Body of pancreas (tissue), 4 donors: ENCODE measurements around the gene KCNG4. TPM values are rescaled to one million over a fixed set of nuclear protein-coding genes. Genes with fewer than 3 reads are reported as not detected.

Source experiments
- ATAC-seq: fragments of 150-250 bp; one replicate; pipeline ENCODE4 v1.9.1; 2016
- DNase-seq, 4 donors: peaks; one replicate each; pipeline ENCODE4 v3.0.0-alpha.2; 2019
- H3K27ac ChIP-seq, 4 donors: fragments of 200-600 bp; sonication (generic); 1 replicate in 3 of 4; 2 replicates in 1 of 4; pipeline versions ENCODE4 v1.5.1 to v1.6.1; 2016 to 2019; ENCODE audit warnings: mild to moderate bottlenecking in 1 of 4, mixed read lengths in 1 of 4, moderate library complexity in 1 of 4
- H3K27me3 ChIP-seq, 2 donors: fragments of 200-600 bp; sonication (generic); one replicate each; pipeline ENCODE4 v1.6.0; 2016; ENCODE audit warnings: mild to moderate bottlenecking in 1 of 2
- H3K36me3 ChIP-seq, 2 donors: fragments of 200-600 bp; sonication (generic); replicated peaks in 1 of 2; 2 replicates each; pipeline ENCODE4 v1.5.1; 2016; ENCODE audit warnings: low read depth in 2 of 2; ENCODE audit not compliant: insufficient read depth in 1 of 2
- H3K4me1 ChIP-seq: fragments of 200-600 bp; sonication (generic); one replicate; pipeline ENCODE4 v1.6.0; 2016
- H3K4me3 ChIP-seq, 2 donors: fragments of 200-600 bp; sonication (generic); 1 replicate in 1 of 2; 2 replicates in 1 of 2; pipeline ENCODE4 v1.5.1; 2016 to 2019
- H3K9me3 ChIP-seq, 3 donors: fragments of 200-600 bp; sonication (generic); 1 replicate in 2 of 3; 2 replicates in 1 of 3; pipeline ENCODE4 v1.5.1; 2016
- CTCF ChIP-seq, 7 experiments: fragments of 450-650 bp in 4 of 7; fragments of 200-600 bp in 3 of 7; sonication (generic) in 3 of 7; IDR thresholded peaks; one replicate each; pipeline ENCODE4 v1.5.1; 2016 to 2019; ENCODE audit warnings: antibody characterized with exemption in 7 of 7
- POLR2A ChIP-seq, 3 donors: fragments of 450-650 bp; IDR thresholded peaks; one replicate each; pipeline ENCODE4 v1.6.1; 2016; ENCODE audit warnings: antibody characterized with exemption in 3 of 3, mild to moderate bottlenecking in 2 of 3
- WGBS, 2 donors: methylation state at CpG; one replicate each; pipeline ENCODE4 v1.1.5; 2017; 5-methylcytosine and 5-hydroxymethylcytosine counted together
- intact Hi-C: fragments of 100-400 bp; cut with DNase I; formaldehyde crosslinking; loops from one replicate; pipeline ENCODE4 v1.15.1; 2023
- total RNA-seq, 2 donors: library from RNA; depleted of rRNA; stranded (reverse); fragments of >200 nt; gene quantifications; one replicate each; pipeline ENCODE4 v1.1.0, GENCODE V29; 2016

KCNG4 gene
- total RNA-seq, 2 donors from 2014 or later: not detected

- peak within 1 kb of the TSS; percentile 26 to 51 for H3K4me3 ChIP-seq
- 2 to 11% methylated on average over 9 to 55 of the region's 55 CpGs for WGBS, 2 donors
- intact Hi-C loops: loop anchor here (10.0 kb wide), 1 partner anchor 102 kb away; no protein-coding TSS in a partner anchor
Observed at GRCh38 chr16:84186685-84187437, 53.0 kb downstream of the KCNG4 start, which contains the start of gene TAF1C. Gene TAF1C (minus strand): TSS chr16:84187057. CDS start chr16:84184988, 2,069 bp downstream.

GRCh38 chr16:84184775-84185174 lies 55.0 kb downstream of the KCNG4 start:
- ATAC-seq (peak; percentile 20), DNase-seq (peak in 1 of 4 donors; percentile 30)
- peak overlapping the region in 3 of 4 donors; percentile 11 to 49 (median 37) for H3K27ac ChIP-seq
- peaks cover 34% of the 10 kb centered on the region for H3K4me1 ChIP-seq
- WGBS, 2 donors: 53 to 56% methylated on average over 9 of the region's 10 CpGs
- H3K36me3 ChIP-seq: peaks cover 0 to 14% of the 10 kb centered on the region in 2 donors
- TF ChIP-seq POLR2A (IDR thresholded peaks at IDR 0.05): no peak
- no peak for TF ChIP-seq CTCF (IDR thresholded peaks at IDR 0.05)
- no peaks in the 10 kb centered on the region for H3K9me3 ChIP-seq
- no peaks in the 10 kb centered on the region for H3K27me3 ChIP-seq
- intact Hi-C loops: loop anchor here (5.0 to 10.0 kb wide), 2 partner anchors 37 to 100 kb away; partner anchors contain the start of genes DNAAF1 and HSDL1
- H3K4me3 ChIP-seq: no peak overlapping the region

More at GRCh38 chr16:84186685-84187437, 53.0 kb downstream of the KCNG4 start, which contains the start of gene TAF1C:
- TF ChIP-seq CTCF (IDR thresholded peaks at IDR 0.05): peak; percentile 94 to 99 (median 97)
- TF ChIP-seq POLR2A (IDR thresholded peaks at IDR 0.05): peak in 2 of 3 donors; percentile 59 to 63
- DNase-seq: peak; percentile 94 to 96 (median 94)
- ATAC-seq: peak; percentile 97
- Histone ChIP-seq H3K4me1 (peaks cover 34% of the 10 kb centered on the region), H3K27ac (peak within 1 kb of the TSS; percentile 40 to 77 (median 56)), H3K36me3 (peaks cover 0 to under 1% of the 10 kb centered on the region in 2 donors), H3K9me3 (no peaks in the 10 kb centered on the region), H3K27me3 (no peaks in the 10 kb centered on the region)

GRCh38 chr16:84183911-84184591 lies 55.8 kb downstream of the KCNG4 start:
- intact Hi-C loops: loop anchor here (5.0 to 10.0 kb wide), 2 partner anchors 37 to 99 kb away; partner anchors contain the start of genes DNAAF1 and HSDL1
- H3K4me1 ChIP-seq: peaks cover 34% of the 10 kb centered on the region
- no peaks in the 10 kb centered on the region for H3K9me3 ChIP-seq
- no peaks in the 10 kb centered on the region for H3K27me3 ChIP-seq
- TF ChIP-seq POLR2A (IDR thresholded peaks at IDR 0.05): no peak
- no peak for TF ChIP-seq CTCF (IDR thresholded peaks at IDR 0.05)
- no peak overlapping the region for H3K4me3 ChIP-seq
- H3K27ac ChIP-seq: peak overlapping the region in 3 of 4 donors; percentile 11 to 49 (median 37)
- DNase-seq (no peak), ATAC-seq (no peak)
- WGBS, 2 donors: 71 to 76% methylated on average over 6 to 11 of the region's 11 CpGs
- peaks cover 0 to 16% of the 10 kb centered on the region in 2 donors for H3K36me3 ChIP-seq

- DNase-seq (no peak), ATAC-seq (no peak)
- peaks cover 0 to 20% of the 10 kb centered on the region in 2 donors for H3K36me3 ChIP-seq
- H3K4me3 ChIP-seq: no peak overlapping the region
- no peaks in the 10 kb centered on the region for H3K9me3 ChIP-seq
- intact Hi-C loops: loop anchor here (5.0 to 10.0 kb wide), 2 partner anchors 36 to 99 kb away; partner anchors contain the start of genes DNAAF1 and HSDL1
- peaks cover 34% of the 10 kb centered on the region for H3K4me1 ChIP-seq
- peak overlapping the region in 1 of 4 donors; percentile 20 for H3K27ac ChIP-seq
- TF ChIP-seq CTCF (IDR thresholded peaks at IDR 0.05) (no peak), POLR2A (IDR thresholded peaks at IDR 0.05) (no peak)
- 84 to 90% methylated on average over 5 of the region's 5 CpGs for WGBS, 2 donors
- H3K27me3 ChIP-seq: no peaks in the 10 kb centered on the region
Observed at GRCh38 chr16:84183572-84183875, 56.3 kb downstream of the KCNG4 start.
